GM23338 (cell line): ENCODE measurements around the gene LPP. TPM values are rescaled to one million over a fixed set of nuclear protein-coding genes. Genes with fewer than 3 reads are reported as not detected.

ENCODE experiments used
- ATAC-seq: fragments of 200-7000 bp; cut with Tn5 transposase; 3 replicates; pipeline ENCODE4 v1.9.1; 2020
- DNase-seq: peaks from one replicate; pipeline ENCODE4 v3.0.0-alpha.2; 2015; ENCODE audit warnings: low spot score
- H2AFZ ChIP-seq: fragments of 200-600 bp; sonication (generic); 2 replicates; pipeline ENCODE4 v1.8.0; 2016; ENCODE audit warnings: antibody characterized with exemption, mild to moderate bottlenecking, moderate library complexity
- H3F3A ChIP-seq: fragments of 200-600 bp; sonication (generic); replicated peaks from 2 replicates; pipeline ENCODE4 v1.8.0; 2017; ENCODE audit warnings: antibody characterized with exemption, mixed run types, low read depth
- H3K27ac ChIP-seq: fragments of 200-600 bp; sonication (generic); 2 replicates; pipeline ENCODE4 v1.6.1; 2016; ENCODE audit warnings: low read depth
- H3K27me3 ChIP-seq: fragments of 200-600 bp; sonication (generic); 2 replicates; pipeline ENCODE4 v1.8.0; 2016; ENCODE audit warnings: mild to moderate bottlenecking, mixed run types, moderate library complexity; ENCODE audit not compliant: insufficient read depth
- H3K36me3 ChIP-seq: fragments of 200-600 bp; sonication (generic); 2 replicates; pipeline ENCODE4 v1.8.0; 2016; ENCODE audit warnings: mild to moderate bottlenecking; ENCODE audit not compliant: insufficient read depth
- H3K4me1 ChIP-seq: fragments of 200-600 bp; sonication (generic); 2 replicates; pipeline ENCODE4 v1.8.0; 2016; ENCODE audit warnings: mild to moderate bottlenecking, moderate library complexity; ENCODE audit not compliant: insufficient read depth
- H3K4me2 ChIP-seq: fragments of 200-600 bp; sonication (generic); 2 replicates; pipeline ENCODE4 v1.7.1; 2017; ENCODE audit warnings: mixed run types
- H3K4me3 ChIP-seq: fragments of 200-600 bp; sonication (generic); 2 replicates; pipeline ENCODE4 v1.6.1; 2016; ENCODE audit warnings: mixed run types
- H3K79me2 ChIP-seq: fragments of 200-600 bp; sonication (generic); replicated peaks from 2 replicates; pipeline ENCODE4 v1.8.0; 2017; ENCODE audit warnings: mild to moderate bottlenecking; ENCODE audit not compliant: insufficient read depth
- H3K9me2 ChIP-seq: fragments of 200-600 bp; sonication (generic); 2 replicates; pipeline ENCODE4 v1.8.0; 2017; ENCODE audit not compliant: insufficient read depth
- H4K20me1 ChIP-seq: fragments of 200-600 bp; sonication (generic); replicated peaks from 2 replicates; pipeline ENCODE4 v1.8.0; 2017; ENCODE audit warnings: mild to moderate bottlenecking; ENCODE audit not compliant: insufficient read depth
- H3K27ac Mint-ChIP-seq: 2 replicates; pipeline ENCODE4 v1.8.0; 2020; ENCODE audit warnings: inconsistent platforms, mild to moderate bottlenecking, moderate library complexity, mixed read lengths
- H3K27me3 Mint-ChIP-seq: 3 replicates; pipeline ENCODE4 v1.8.0; 2022; ENCODE audit warnings: low read depth, mild to moderate bottlenecking, moderate library complexity, mixed read lengths, inconsistent platforms; ENCODE audit not compliant: insufficient read depth, poor library complexity
- H3K36me3 Mint-ChIP-seq: 3 replicates; pipeline ENCODE4 v1.8.0; 2021; ENCODE audit warnings: low read depth, mild to moderate bottlenecking, inconsistent platforms, moderate library complexity, mixed read lengths
- H3K4me1 Mint-ChIP-seq: 3 replicates; pipeline ENCODE4 v1.8.0; 2020; ENCODE audit warnings: mild to moderate bottlenecking, inconsistent platforms, mixed read lengths
- H3K4me3 Mint-ChIP-seq: 3 replicates; pipeline ENCODE4 v1.8.0; 2021; ENCODE audit warnings: moderate library complexity, mild to moderate bottlenecking, inconsistent platforms, mixed read lengths
- H3K9me3 Mint-ChIP-seq: 3 replicates; pipeline ENCODE4 v1.8.0; 2020; ENCODE audit warnings: moderate library complexity, mild to moderate bottlenecking, inconsistent platforms, mixed read lengths
- EZH2phosphoT487 ChIP-seq: fragments of 200-600 bp; sonication (generic); IDR thresholded peaks from one replicate; pipeline ENCODE4 v1.8.1; 2018; ENCODE audit warnings: antibody characterized with exemption; ENCODE audit not compliant: unreplicated experiment
- NANOG ChIP-seq: IDR thresholded peaks from 2 replicates; pipeline ENCODE4 v1.6.1; 2016; ENCODE audit warnings: antibody characterized with exemption, borderline replicate concordance
- POLR2AphosphoS5 ChIP-seq: IDR thresholded peaks from 2 replicates; pipeline ENCODE4 v1.6.1; 2016; ENCODE audit warnings: antibody characterized with exemption, low read depth
- REST ChIP-seq: IDR thresholded peaks from one replicate; pipeline ENCODE4 v1.6.1; 2018; ENCODE audit warnings: antibody characterized with exemption; ENCODE audit not compliant: unreplicated experiment
- ZNF114 ChIP-seq: fragments of 250-450 bp; sonication (Bioruptor Pico); IDR thresholded peaks from 2 replicates; pipeline ENCODE4 v1.5.0; 2020; ENCODE audit warnings: mild to moderate bottlenecking, moderate library complexity
- ZNF331 ChIP-seq: fragments of 250-450 bp; sonication (Bioruptor Pico); IDR thresholded peaks from 2 replicates; pipeline ENCODE4 v1.5.0; 2020; ENCODE audit warnings: low read depth, mild to moderate bottlenecking, moderate library complexity
- ZNF462 ChIP-seq: fragments of 250-450 bp; sonication (Bioruptor Pico); IDR thresholded peaks from 2 replicates; pipeline ENCODE4 v1.5.0; 2020; ENCODE audit warnings: mild to moderate bottlenecking, moderate library complexity
- polyA plus RNA-seq: library from polyadenylated mRNA; unstranded; fragments of >200 nt; fragmentation: Nextera tagmentation; extraction: Ambion mirVana; gene quantifications from 2 replicates; pipeline ENCODE4 v1.2.1, GENCODE V29; 2016
- total RNA-seq: library from RNA; depleted of rRNA; stranded (reverse); fragments of >200 nt; shearing (Covaris generic); gene quantifications from 2 replicates; pipeline ENCODE4 v1.2.3, GENCODE V29; 2014
- TF ChIP-seq, protein P1 (sequence below), 2 experiments: fragments of 200-600 bp in 1 of 2; sonication (generic) in 1 of 2; conservative IDR thresholded peaks; 2 replicates each; pipeline versions ENCODE4 v1.5.1 to v1.6.1; 2016 to 2017; ENCODE audit warnings: antibody characterized with exemption in 2 of 2, low read depth in 2 of 2, mild to moderate bottlenecking in 2 of 2, moderate library complexity in 1 of 2

LPP gene
- total and polyA plus RNA-seq, 2 experiments from 2014 or later, result 23.0 to 35.2 TPM

GRCh38 chr3:188256758-188257157 is 102.8 kb downstream of the LPP start:
- Mint-ChIP-seq H3K27ac (no peak overlapping the region), H3K36me3 (no peaks in the 10 kb centered on the region; the same call in 2 of the 3 replicates), H3K4me3 (no peak overlapping the region), H3K4me1 (peaks cover 6% of the 10 kb centered on the region; the same call in 2 of the 3 replicates), H3K9me3 (no peaks in the 10 kb centered on the region), H3K27me3 (peaks cover 3% of the 10 kb centered on the region)
- Histone ChIP-seq H3K9me2 (no peaks in the 10 kb centered on the region), H2AFZ (no peak overlapping the region), H4K20me1 (0 out of 2 replicates have a peak, but pooled peaks cover 5% of the 10 kb centered on the region), H3K4me2 (no peak overlapping the region), H3K27me3 (no peaks in the 10 kb centered on the region), H3K36me3 (no peaks in the 10 kb centered on the region), H3K4me3 (no peak overlapping the region), H3F3A (no peaks in the 10 kb centered on the region), H3K79me2 (0 out of 2 replicates have a peak, but pooled peaks cover 4% of the 10 kb centered on the region), H3K27ac (no peak overlapping the region), H3K4me1 (no peaks in the 10 kb centered on the region)
- TF ChIP-seq ZNF114 (CRISPR knock-in tag) (no peak), EZH2phosphoT487 (no peak), REST (no peak), ZNF331 (no peak), NANOG (no peak), ZNF462 (no peak), POLR2AphosphoS5 (no peak)
- TF ChIP-seq, protein P1, sequence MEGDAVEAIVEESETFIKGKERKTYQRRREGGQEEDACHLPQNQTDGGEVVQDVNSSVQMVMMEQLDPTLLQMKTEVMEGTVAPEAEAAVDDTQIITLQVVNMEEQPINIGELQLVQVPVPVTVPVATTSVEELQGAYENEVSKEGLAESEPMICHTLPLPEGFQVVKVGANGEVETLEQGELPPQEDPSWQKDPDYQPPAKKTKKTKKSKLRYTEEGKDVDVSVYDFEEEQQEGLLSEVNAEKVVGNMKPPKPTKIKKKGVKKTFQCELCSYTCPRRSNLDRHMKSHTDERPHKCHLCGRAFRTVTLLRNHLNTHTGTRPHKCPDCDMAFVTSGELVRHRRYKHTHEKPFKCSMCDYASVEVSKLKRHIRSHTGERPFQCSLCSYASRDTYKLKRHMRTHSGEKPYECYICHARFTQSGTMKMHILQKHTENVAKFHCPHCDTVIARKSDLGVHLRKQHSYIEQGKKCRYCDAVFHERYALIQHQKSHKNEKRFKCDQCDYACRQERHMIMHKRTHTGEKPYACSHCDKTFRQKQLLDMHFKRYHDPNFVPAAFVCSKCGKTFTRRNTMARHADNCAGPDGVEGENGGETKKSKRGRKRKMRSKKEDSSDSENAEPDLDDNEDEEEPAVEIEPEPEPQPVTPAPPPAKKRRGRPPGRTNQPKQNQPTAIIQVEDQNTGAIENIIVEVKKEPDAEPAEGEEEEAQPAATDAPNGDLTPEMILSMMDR (conservative IDR thresholded peaks at IDR 0.05; ENCODE audit: low read depth in 2 of 2), result no peak
- no peak for ATAC-seq
- DNase-seq, result no peak
